T-cell (primary cell): ENCODE measurements around the gene PAX3. TPM values are rescaled to one million over a fixed set of nuclear protein-coding genes. Genes with fewer than 3 reads are reported as not detected.

Source experiments
- ATAC-seq, 4 experiments: fragments of 200-7000 bp in 3 of 4; fragments of 150-1000 bp in 1 of 4; cut with Tn5 transposase; replicated peaks in 1 of 4; 1 replicate in 3 of 4; 2 replicates in 1 of 4; pipeline ENCODE4 v1.10.0; 2021; ENCODE audit warnings: moderate library complexity in 3 of 4, mild to moderate bottlenecking in 2 of 4, moderate number of reproducible peaks in 1 of 4
- CTCF ChIA-PET, 2 donors: fragments of 300-600 bp; sonication (Branson Sonifier 250); formaldehyde crosslinking; loops; one replicate each; lab custom pipeline; 2022; ENCODE audit warnings: antibody characterized with exemption in 2 of 2; lab: Charles Lee
- POLR2A ChIA-PET, 2 donors: fragments of 300-600 bp; sonication (Branson Sonifier 250); formaldehyde crosslinking; loops; one replicate each; lab custom pipeline; 2022; ENCODE audit warnings: antibody characterized with exemption in 2 of 2; lab: Charles Lee
- DNase-seq, 35 experiments: peaks; one replicate each; pipeline versions ENCODE4 v3.0.0 to v3.0.0-alpha.2; 2013 to 2023
- H3K27ac ChIP-seq: one replicate; pipeline ENCODE4 v1.5.1; 2013; ENCODE audit warnings: low read length
- H3K27me3 ChIP-seq, 2 experiments: replicated peaks in 1 of 2; 1 replicate in 1 of 2; 2 replicates in 1 of 2; pipeline versions ENCODE4 v1.6.1 to v1.7.0; 2013; ENCODE audit warnings: low read length in 1 of 2, mixed read lengths in 1 of 2; ENCODE audit not compliant: control insufficient read depth in 2 of 2, insufficient read depth in 2 of 2; ENCODE audit errors: extremely low read depth in 1 of 2
- H3K36me3 ChIP-seq, 2 donors: 1 replicate in 1 of 2; 2 replicates in 1 of 2; pipeline versions ENCODE4 v1.6.1 to v1.7.0; 2013; ENCODE audit warnings: low read length in 1 of 2; ENCODE audit not compliant: control insufficient read depth in 2 of 2, insufficient read depth in 1 of 2; ENCODE audit errors: extremely low read depth in 1 of 2
- H3K4me1 ChIP-seq, 2 experiments: 1 replicate in 1 of 2; 2 replicates in 1 of 2; pipeline versions ENCODE4 v1.6.1 to v1.7.0; 2013; ENCODE audit warnings: low read length in 2 of 2, mixed read lengths in 1 of 2; ENCODE audit not compliant: insufficient read depth in 2 of 2, control insufficient read depth in 1 of 2; ENCODE audit errors: extremely low read depth in 1 of 2
- H3K4me3 ChIP-seq, 2 donors: 1 replicate in 1 of 2; 2 replicates in 1 of 2; pipeline versions ENCODE4 v1.5.1 to v1.7.0; 2013; ENCODE audit warnings: mild to moderate bottlenecking in 2 of 2, low read length in 1 of 2, moderate library complexity in 1 of 2; ENCODE audit not compliant: control insufficient read depth in 1 of 2; ENCODE audit errors: extremely low read depth in 1 of 2
- H3K9me3 ChIP-seq: 2 replicates; pipeline ENCODE4 v1.7.0; 2013
- H3K27ac Mint-ChIP-seq, 2 donors: one replicate each; pipeline ENCODE4 v1.8.0; 2020 to 2021; ENCODE audit warnings: mild to moderate bottlenecking in 2 of 2, mixed read lengths in 2 of 2
- H3K27me3 Mint-ChIP-seq, 2 donors: one replicate each; pipeline ENCODE4 v1.8.0; 2021 to 2022; ENCODE audit warnings: mixed read lengths in 2 of 2
- H3K36me3 Mint-ChIP-seq: one replicate; pipeline ENCODE4 v1.8.0; 2021; ENCODE audit warnings: mixed read lengths
- H3K4me1 Mint-ChIP-seq, 3 donors: one replicate each; pipeline ENCODE4 v1.8.0; 2020 to 2022; ENCODE audit warnings: mixed read lengths in 3 of 3, mild to moderate bottlenecking in 1 of 3
- H3K4me3 Mint-ChIP-seq, 3 donors: one replicate each; pipeline ENCODE4 v1.8.0; 2020 to 2022; ENCODE audit warnings: mild to moderate bottlenecking in 3 of 3, mixed read lengths in 3 of 3, moderate library complexity in 3 of 3
- H3K9me3 Mint-ChIP-seq, 3 donors: one replicate each; pipeline ENCODE4 v1.8.0; 2020 to 2022; ENCODE audit warnings: mixed read lengths in 3 of 3
- WGBS: methylation state at CpG from one replicate; pipeline ENCODE4 v1.1.5; 2013; ENCODE audit warnings: missing lambda C conversion rate; ENCODE audit not compliant: insufficient coverage; 5-methylcytosine and 5-hydroxymethylcytosine counted together
- total RNA-seq, 35 experiments: library from RNA in 6 of 35; stranded (reverse) in 6 of 35; fragments of 120-200 nt in 1 of 35; gene quantifications; one replicate each; pipeline versions ENCODE4 v1.2.1 to v1.2.4 and lab custom pipeline; 2013 to 2026

Gene PAX3
- total RNA-seq, 5 donors from 2014 or later (not counting 1 experiment from before 2014, with no cell fraction given): not detected

DNA sequence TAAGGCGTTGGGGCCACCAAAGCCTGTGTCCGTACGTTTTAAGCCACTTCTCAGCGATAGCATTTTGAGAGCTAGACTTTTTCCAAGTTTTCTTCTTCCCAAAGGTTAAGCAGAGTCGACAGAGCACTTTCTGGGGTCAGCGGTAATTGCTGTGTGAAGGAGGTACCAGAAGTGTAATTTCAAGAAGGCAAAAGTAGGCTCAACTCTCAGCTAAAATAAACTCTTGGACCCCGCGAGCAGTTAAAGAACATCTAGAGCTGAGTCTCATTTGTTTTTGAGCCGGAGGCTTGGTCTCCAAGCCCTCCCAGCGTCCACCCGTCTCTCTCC lies 1.9 kb upstream of the PAX3 start:
- H3K36me3 ChIP-seq: no peaks in the 10 kb centered on the region
- ChIA-PET CTCF (no interaction called here), POLR2A (no interaction called here)
- no peak overlapping the region for H3K4me3 ChIP-seq
- Mint-ChIP-seq H3K9me3 (peaks cover 0 to 5% (median 0%) of the 10 kb centered on the region in 3 donors), H3K36me3 (no peaks in the 10 kb centered on the region), H3K4me1 (peaks cover 43 to 54% (median 52%) of the 10 kb centered on the region in 3 donors), H3K27me3 (peaks cover 89 to 95% of the 10 kb centered on the region in 2 donors), H3K27ac (no peak overlapping the region), H3K4me3 (no peak overlapping the region)
- no peak overlapping the region for H3K27ac ChIP-seq
- 5% methylated on average over 10 of the region's 11 CpGs for WGBS
- no peak for DNase-seq
- ATAC-seq: no peak
- H3K9me3 ChIP-seq: no peaks in the 10 kb centered on the region
- H3K4me1 ChIP-seq: peaks cover 0 to 44% of the 10 kb centered on the region in 2 experiments
- peaks cover 4 to 94% of the 10 kb centered on the region in 2 experiments for H3K27me3 ChIP-seq

DNA sequence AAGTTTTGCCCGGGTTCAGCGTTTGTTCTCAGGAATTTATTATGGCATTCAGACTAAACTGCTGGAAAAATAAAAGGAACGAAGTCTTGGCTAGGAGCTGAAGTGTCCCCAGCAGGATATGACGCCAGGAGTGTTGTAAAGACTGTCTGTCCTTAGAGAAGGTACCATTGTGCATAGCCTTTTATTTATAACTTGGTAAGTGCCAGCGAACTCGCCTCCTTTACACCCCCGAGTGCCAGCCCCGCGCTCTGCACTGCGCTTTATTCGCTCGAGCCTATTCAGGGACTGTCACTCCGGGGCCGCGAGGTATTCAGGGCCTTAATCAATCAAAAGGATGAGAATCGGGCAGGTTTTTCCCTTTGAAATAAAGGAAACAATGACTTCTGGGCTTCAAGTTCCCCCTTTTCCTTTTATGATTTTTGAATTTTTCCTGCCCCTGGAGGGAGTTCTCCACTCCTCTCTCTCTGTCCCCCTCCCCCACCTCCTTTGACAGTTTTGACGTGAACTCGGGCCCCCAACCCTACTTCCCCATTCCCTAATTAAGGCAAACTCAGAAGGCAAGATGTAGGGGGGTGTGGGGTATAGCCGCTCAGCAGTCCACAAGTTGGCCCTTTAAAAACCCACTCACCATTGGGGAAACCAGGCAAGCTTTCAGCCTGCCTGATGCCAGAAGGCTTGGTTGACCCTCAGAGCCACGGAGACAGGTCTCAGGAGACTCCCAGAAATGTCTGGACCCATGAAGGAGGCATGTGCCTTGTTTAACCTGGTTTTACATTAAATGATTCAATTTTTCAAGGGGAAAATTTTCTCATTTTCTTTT lies 1.3 kb upstream of the PAX3 start:
- H3K27me3 ChIP-seq: peaks cover 4 to 94% of the 10 kb centered on the region in 2 experiments
- CTCF ChIA-PET: no interaction called here
- Mint-ChIP-seq H3K4me3 (no peak overlapping the region), H3K27ac (no peak overlapping the region), H3K36me3 (no peaks in the 10 kb centered on the region), H3K9me3 (peaks cover 0 to 5% (median 0%) of the 10 kb centered on the region in 3 donors), H3K4me1 (peaks cover 43 to 54% (median 52%) of the 10 kb centered on the region in 3 donors), H3K27me3 (peaks cover 89 to 95% of the 10 kb centered on the region in 2 donors)
- H3K9me3 ChIP-seq: no peaks in the 10 kb centered on the region
- H3K4me3 ChIP-seq: no peak overlapping the region
- ATAC-seq: no peak
- POLR2A ChIA-PET: no interaction called here
- 28% methylated on average over 16 of the region's 20 CpGs for whole genome bisulfite sequencing
- no peak overlapping the region for H3K27ac ChIP-seq
- no peaks in the 10 kb centered on the region for H3K36me3 ChIP-seq
- H3K4me1 ChIP-seq: peaks cover 0 to 44% of the 10 kb centered on the region in 2 experiments
- no peak for DNase-seq

DNA sequence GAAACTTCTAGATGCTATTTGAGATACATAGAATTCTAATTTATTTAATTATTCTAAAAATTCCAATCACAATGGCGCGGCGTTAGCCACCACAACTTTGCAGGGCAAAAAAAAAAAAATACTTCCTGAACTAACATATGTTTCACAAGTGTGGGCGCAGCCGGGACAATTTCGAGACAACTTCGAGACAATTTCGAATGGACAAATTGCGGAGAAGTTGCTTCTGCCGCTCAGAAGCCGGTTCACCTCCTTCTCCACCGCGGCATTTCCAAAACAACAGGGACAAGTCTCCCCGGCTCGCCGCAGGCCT lies 842 bp downstream of the PAX3 start:
- ChIA-PET POLR2A (interaction anchor here in 1 of 2 donors (0.6 kb wide), 1 partner anchor 929 kb away, joined by 3 read pairs; no protein-coding TSS in a partner anchor), CTCF (no interaction called here)
- H3K27ac ChIP-seq: no peak overlapping the region
- no peak for ATAC-seq
- H3K9me3 ChIP-seq: no peaks in the 10 kb centered on the region
- H3K4me1 ChIP-seq: peaks cover 0 to 34% of the 10 kb centered on the region in 2 experiments
- DNase-seq: no peak
- Mint-ChIP-seq H3K36me3 (no peaks in the 10 kb centered on the region), H3K4me1 (peaks cover 30 to 45% (median 40%) of the 10 kb centered on the region in 3 donors), H3K9me3 (peaks cover 0 to 5% (median 0%) of the 10 kb centered on the region in 3 donors), H3K4me3 (peak overlapping the region in 1 of 3 donors; percentile 20), H3K27ac (no peak overlapping the region), H3K27me3 (peaks cover 87 to 96% of the 10 kb centered on the region in 2 donors)
- H3K4me3 ChIP-seq: no peak overlapping the region
- peaks cover 4 to 93% of the 10 kb centered on the region in 2 experiments for H3K27me3 ChIP-seq
- H3K36me3 ChIP-seq: no peaks in the 10 kb centered on the region
- 7% methylated on average over 13 of the region's 16 CpGs for WGBS

DNA sequence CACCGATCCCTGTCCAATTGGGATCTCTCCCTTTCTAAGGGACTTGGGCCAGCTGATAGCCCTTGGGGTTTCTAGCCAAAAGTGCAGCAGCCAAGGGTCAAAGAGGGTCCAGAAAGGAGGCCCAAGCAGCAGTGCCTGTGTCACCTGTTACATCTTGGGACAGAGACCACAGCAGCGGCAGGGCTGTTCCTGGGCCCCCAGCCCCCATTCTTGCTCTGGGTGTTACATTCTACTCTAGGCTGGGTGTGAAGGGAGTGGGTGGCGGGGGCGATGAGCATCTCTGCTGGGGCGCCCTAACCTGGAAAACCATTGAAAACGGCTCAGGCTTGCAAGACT lies 1.2 kb downstream of the PAX3 start:
- H3K27ac ChIP-seq: no peak overlapping the region
- POLR2A ChIA-PET: no interaction called here
- ATAC-seq: no peak
- no peaks in the 10 kb centered on the region for H3K36me3 Mint-ChIP-seq
- H3K4me1 ChIP-seq: peaks cover 0 to 32% of the 10 kb centered on the region in 2 experiments
- peak overlapping the region in 1 of 3 donors; percentile 22 for H3K4me3 Mint-ChIP-seq
- no peaks in the 10 kb centered on the region for H3K36me3 ChIP-seq
- peaks cover 0 to 5% (median 0%) of the 10 kb centered on the region in 3 donors for H3K9me3 Mint-ChIP-seq
- no peak overlapping the region for H3K27ac Mint-ChIP-seq
- peaks cover 87 to 96% of the 10 kb centered on the region in 2 donors for H3K27me3 Mint-ChIP-seq
- peaks cover 5 to 93% of the 10 kb centered on the region in 2 experiments for H3K27me3 ChIP-seq
- CTCF ChIA-PET: no interaction called here
- WGBS: 10% methylated on average over 2 of the region's 6 CpGs
- no peaks in the 10 kb centered on the region for H3K9me3 ChIP-seq
- peaks cover 28 to 41% (median 37%) of the 10 kb centered on the region in 3 donors for H3K4me1 Mint-ChIP-seq
- DNase-seq: no peak
- H3K4me3 ChIP-seq: no peak overlapping the region

DNA sequence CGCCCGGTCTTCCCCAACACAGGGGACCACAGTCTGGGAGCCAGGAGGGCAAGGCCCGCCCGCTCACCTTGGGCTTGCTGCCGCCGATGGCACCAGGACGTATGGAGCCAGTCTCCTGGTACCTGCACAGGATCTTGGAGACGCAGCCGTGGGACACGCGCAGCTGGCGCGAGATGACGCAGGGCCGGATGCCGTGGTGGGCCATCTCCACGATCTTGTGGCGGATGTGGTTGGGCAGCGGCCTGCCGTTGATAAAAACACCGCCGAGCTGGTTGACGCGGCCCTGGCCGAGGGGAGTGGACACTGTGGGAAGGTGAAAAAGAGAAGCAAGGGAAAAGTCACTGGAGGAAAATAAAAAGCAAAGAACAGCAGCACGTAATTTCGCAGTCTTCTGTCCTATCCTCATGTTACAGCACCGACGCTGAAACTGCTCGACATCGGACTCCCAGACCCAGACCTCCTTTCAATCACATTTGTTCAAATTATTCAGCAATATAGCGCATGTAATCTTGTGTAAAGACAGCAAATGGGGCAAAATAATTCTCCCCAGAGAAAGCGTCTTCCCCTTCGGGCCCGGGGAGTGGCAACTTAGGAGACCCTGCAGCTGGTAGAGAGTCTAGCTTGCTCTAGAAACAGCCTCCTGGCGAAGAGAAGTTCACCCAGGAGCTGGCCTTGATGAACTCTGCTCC lies 1.7 kb downstream of the PAX3 start:
- DNase-seq (no peak), ATAC-seq (no peak)
- H3K9me3 ChIP-seq: no peaks in the 10 kb centered on the region
- Mint-ChIP-seq H3K27ac (no peak overlapping the region), H3K27me3 (peaks cover 87 to 96% of the 10 kb centered on the region in 2 donors), H3K4me3 (peak overlapping the region in 1 of 3 donors; percentile 22), H3K9me3 (peaks cover 0 to 5% (median 0%) of the 10 kb centered on the region in 3 donors), H3K36me3 (no peaks in the 10 kb centered on the region), H3K4me1 (peaks cover 28 to 37% (median 33%) of the 10 kb centered on the region in 3 donors)
- H3K4me1 ChIP-seq: peaks cover 0 to 29% of the 10 kb centered on the region in 2 experiments
- peaks cover 7 to 93% of the 10 kb centered on the region in 2 experiments for H3K27me3 ChIP-seq
- H3K27ac ChIP-seq: no peak overlapping the region
- H3K36me3 ChIP-seq: no peaks in the 10 kb centered on the region
- CTCF ChIA-PET: no interaction called here
- 7% methylated on average over 29 of the region's 36 CpGs for WGBS
- no peak overlapping the region for H3K4me3 ChIP-seq
- POLR2A ChIA-PET: no interaction called here

DNA sequence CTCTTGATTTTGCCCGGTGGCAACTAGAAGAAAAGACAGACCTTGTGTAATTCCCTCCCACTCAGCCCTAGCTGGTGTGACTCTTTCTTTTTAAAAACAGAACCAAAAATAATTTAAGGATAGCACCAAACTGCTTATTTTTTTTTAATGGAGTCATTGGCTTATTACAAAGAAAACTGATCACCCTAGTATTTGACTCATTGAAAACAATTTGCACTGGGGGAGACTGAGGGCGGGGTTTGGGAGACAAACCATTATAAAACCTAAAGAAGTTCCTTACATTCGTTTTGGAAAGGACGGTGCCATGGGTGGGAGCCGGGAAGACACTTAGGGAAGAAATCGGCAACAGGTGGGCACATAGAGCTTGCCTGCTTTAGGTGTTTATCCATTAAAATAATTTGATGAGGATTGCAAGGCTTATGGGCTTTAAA lies 2.5 kb downstream of the PAX3 start:
- no peaks in the 10 kb centered on the region for H3K36me3 Mint-ChIP-seq
- H3K36me3 ChIP-seq: no peaks in the 10 kb centered on the region
- peaks cover 0 to 5% (median 0%) of the 10 kb centered on the region in 3 donors for H3K9me3 Mint-ChIP-seq
- no peak overlapping the region for H3K4me3 ChIP-seq
- ATAC-seq (no peak), DNase-seq (no peak)
- H3K27me3 ChIP-seq: peaks cover 7 to 93% of the 10 kb centered on the region in 2 experiments
- no CpG with 5 or more reads among the region's 6 CpGs for WGBS
- H3K9me3 ChIP-seq: no peaks in the 10 kb centered on the region
- peaks cover 83 to 96% of the 10 kb centered on the region in 2 donors for H3K27me3 Mint-ChIP-seq
- H3K4me1 ChIP-seq: peaks cover 0 to 29% of the 10 kb centered on the region in 2 experiments
- H3K4me1 Mint-ChIP-seq: peaks cover 28 to 37% (median 33%) of the 10 kb centered on the region in 3 donors
- ChIA-PET CTCF (no interaction called here), POLR2A (no interaction called here)
- peak overlapping the region in 1 of 3 donors; percentile 75 for H3K4me3 Mint-ChIP-seq
- H3K27ac Mint-ChIP-seq: peak overlapping the region in 1 of 2 donors; percentile 58
- no peak overlapping the region for H3K27ac ChIP-seq
